MCF 10A (cell line): ENCODE measurements around the gene L2HGDH. TPM values are rescaled to one million over a fixed set of nuclear protein-coding genes. Genes with fewer than 3 reads are reported as not detected.

ENCODE experiments used
- BruUV-seq: library from RNA; stranded (reverse); fragments of 400-500 nt; replicated peaks from 2 replicates; lab custom pipeline; 2021; lab: Mats Ljungman, UMichigan
- CTCF ChIA-PET: fragments of 300-600 bp; sonication (Branson Sonifier 250); formaldehyde crosslinking; extraction: SDS; loops from one replicate; lab custom pipeline; 2021; ENCODE audit warnings: antibody characterized with exemption, inconsistent platforms; lab: Yijun Ruan, JAX
- POLR2A ChIA-PET: fragments of 300-600, 350-650 bp; sonication (Branson Sonifier 250); formaldehyde crosslinking; extraction: SDS; loops from one replicate; lab custom pipeline; 2020; ENCODE audit warnings: antibody characterized with exemption, inconsistent platforms; lab: Yijun Ruan, JAX
- DNase-seq: peaks from one replicate; pipeline ENCODE4 v3.0.0-alpha.2; 2018; ENCODE audit not compliant: unreplicated experiment
- H3K27ac Mint-ChIP-seq: one replicate; pipeline ENCODE4 v1.8.0; 2022; ENCODE audit warnings: mild to moderate bottlenecking, low read depth, mixed read lengths; ENCODE audit not compliant: unreplicated experiment
- H3K27me3 Mint-ChIP-seq: one replicate; pipeline ENCODE4 v1.8.0; 2022; ENCODE audit warnings: mixed read lengths; ENCODE audit not compliant: insufficient read depth, unreplicated experiment
- H3K36me3 Mint-ChIP-seq: one replicate; pipeline ENCODE4 v1.8.0; 2022; ENCODE audit warnings: mild to moderate bottlenecking, moderate library complexity, mixed read lengths; ENCODE audit not compliant: insufficient read depth, unreplicated experiment
- H3K4me1 Mint-ChIP-seq: one replicate; pipeline ENCODE4 v1.8.0; 2022; ENCODE audit warnings: mixed read lengths; ENCODE audit not compliant: insufficient read depth, unreplicated experiment
- H3K4me3 Mint-ChIP-seq: one replicate; pipeline ENCODE4 v1.8.0; 2022; ENCODE audit warnings: mild to moderate bottlenecking, moderate library complexity, mixed read lengths; ENCODE audit not compliant: unreplicated experiment
- H3K9me3 Mint-ChIP-seq: one replicate; pipeline ENCODE4 v1.8.0; 2022; ENCODE audit warnings: mixed read lengths; ENCODE audit not compliant: unreplicated experiment
- intact Hi-C: fragments of 100-400 bp; cut with micrococcal nuclease; formaldehyde crosslinking; loops from 2 replicates; pipeline ENCODE4 v1.14.1; 2022
- total RNA-seq: library from RNA; stranded (reverse); gene quantifications from 2 replicates; pipeline ENCODE4 v1.2.3, GENCODE V29; 2022
- TF ChIP-seq, protein P1 (sequence below): fragments of 200-600 bp; IDR thresholded peaks from one replicate; pipeline ENCODE4 v1.8.0; 2022; ENCODE audit warnings: antibody characterized with exemption, mild to moderate bottlenecking; ENCODE audit not compliant: unreplicated experiment

The L2HGDH gene
- total RNA-seq, 1 experiment from 2014 or later: 7.9 TPM

GRCh38 chr14:50333014-50333509 is 21.0 kb upstream of the L2HGDH start:
- ChIA-PET CTCF (interaction anchor here (0.5 to 6.2 kb wide), 5 partner anchors 13 to 155 kb away, joined by 3 to 62 read pairs (median 3); no protein-coding TSS in a partner anchor), POLR2A (interaction anchor here (0.6 to 1.8 kb wide), 7 partner anchors 10 to 92 kb away, joined by 3 to 7 read pairs (median 4); no protein-coding TSS in a partner anchor)
- Mint-ChIP-seq H3K36me3 (peaks cover 37% of the 10 kb centered on the region), H3K27me3 (no peaks in the 10 kb centered on the region), H3K27ac (peak overlapping the region; percentile 39), H3K9me3 (no peaks in the 10 kb centered on the region), H3K4me3 (no peak overlapping the region), H3K4me1 (peaks cover 8% of the 10 kb centered on the region)
- TF ChIP-seq, protein P1, sequence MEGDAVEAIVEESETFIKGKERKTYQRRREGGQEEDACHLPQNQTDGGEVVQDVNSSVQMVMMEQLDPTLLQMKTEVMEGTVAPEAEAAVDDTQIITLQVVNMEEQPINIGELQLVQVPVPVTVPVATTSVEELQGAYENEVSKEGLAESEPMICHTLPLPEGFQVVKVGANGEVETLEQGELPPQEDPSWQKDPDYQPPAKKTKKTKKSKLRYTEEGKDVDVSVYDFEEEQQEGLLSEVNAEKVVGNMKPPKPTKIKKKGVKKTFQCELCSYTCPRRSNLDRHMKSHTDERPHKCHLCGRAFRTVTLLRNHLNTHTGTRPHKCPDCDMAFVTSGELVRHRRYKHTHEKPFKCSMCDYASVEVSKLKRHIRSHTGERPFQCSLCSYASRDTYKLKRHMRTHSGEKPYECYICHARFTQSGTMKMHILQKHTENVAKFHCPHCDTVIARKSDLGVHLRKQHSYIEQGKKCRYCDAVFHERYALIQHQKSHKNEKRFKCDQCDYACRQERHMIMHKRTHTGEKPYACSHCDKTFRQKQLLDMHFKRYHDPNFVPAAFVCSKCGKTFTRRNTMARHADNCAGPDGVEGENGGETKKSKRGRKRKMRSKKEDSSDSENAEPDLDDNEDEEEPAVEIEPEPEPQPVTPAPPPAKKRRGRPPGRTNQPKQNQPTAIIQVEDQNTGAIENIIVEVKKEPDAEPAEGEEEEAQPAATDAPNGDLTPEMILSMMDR: no peak
- peak; percentile 73 for DNase-seq
- BruUV-seq: no TSS peak
- intact Hi-C loops: no loop called here

DNA sequence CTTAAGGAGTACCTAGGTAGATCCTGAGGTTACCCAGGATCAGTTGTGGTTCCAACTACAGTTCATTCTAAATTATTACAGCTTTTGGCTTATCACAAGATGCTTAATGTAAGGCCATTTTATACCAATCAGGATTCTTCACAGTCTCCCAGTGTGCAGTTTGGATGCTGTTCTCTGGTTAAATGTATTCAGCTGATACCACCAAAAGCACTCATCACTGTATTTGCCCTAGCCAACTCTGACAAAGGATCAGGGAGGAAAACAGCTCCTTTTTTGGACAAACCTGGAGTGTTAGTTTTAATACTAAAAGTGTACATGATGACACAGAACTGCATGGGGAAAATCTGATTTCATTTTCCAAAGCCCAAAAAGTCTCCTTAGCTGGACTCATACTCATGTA is 19.6 kb upstream of the L2HGDH start:
- ChIA-PET POLR2A (interaction anchor here (0.9 to 1.3 kb wide), 2 partner anchors 10 to 16 kb away, joined by 3 read pairs; no protein-coding TSS in a partner anchor), CTCF (interaction anchor here (0.7 to 6.2 kb wide), 5 partner anchors 12 to 868 kb away, joined by 3 to 62 read pairs (median 4); partner anchors contain the start of gene MAP4K5)
- Mint-ChIP-seq H3K36me3 (peaks cover 42% of the 10 kb centered on the region), H3K4me1 (peaks cover 8% of the 10 kb centered on the region), H3K4me3 (no peak overlapping the region), H3K9me3 (no peaks in the 10 kb centered on the region), H3K27me3 (no peaks in the 10 kb centered on the region), H3K27ac (no peak overlapping the region)
- intact Hi-C loops: no loop called here
- TF ChIP-seq, protein P1: no peak
- no peak for DNase-seq
- no TSS peak for BruUV-seq

DNA sequence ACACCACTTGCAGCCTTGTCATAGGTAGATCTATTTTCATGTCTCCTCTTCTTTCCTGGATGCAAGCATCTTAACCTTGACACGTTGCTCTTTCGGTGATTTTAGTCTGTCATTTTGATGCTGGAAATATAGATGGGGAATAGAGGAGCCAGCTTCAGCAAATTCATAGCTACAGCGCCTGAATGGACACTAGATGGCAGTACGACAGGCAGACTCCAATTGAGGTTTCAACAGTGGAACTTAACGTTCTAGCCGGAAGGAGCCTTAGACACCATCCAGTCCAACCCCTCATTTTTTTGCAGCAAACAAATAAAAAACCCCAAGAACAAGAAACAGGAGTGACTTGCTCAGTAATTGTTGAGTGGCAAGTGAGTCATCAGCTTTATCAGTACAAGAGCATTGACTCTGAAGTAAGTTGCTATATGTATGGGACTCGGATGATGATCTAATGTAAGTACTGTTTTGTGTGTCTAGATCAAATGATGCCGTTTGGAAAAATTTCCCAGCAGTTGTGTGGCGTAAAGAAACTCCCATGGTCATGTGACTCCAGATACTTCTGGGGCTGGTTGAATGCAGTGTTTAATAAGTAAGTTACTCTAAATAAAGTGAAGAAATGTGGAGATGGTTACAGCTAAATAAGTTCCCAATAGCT is 9.1 kb upstream of the L2HGDH start:
- TF ChIP-seq, protein P1: peak; percentile 61
- H3K27me3 Mint-ChIP-seq: no peaks in the 10 kb centered on the region
- no peaks in the 10 kb centered on the region for H3K4me1 Mint-ChIP-seq
- ChIA-PET POLR2A (interaction anchor here (0.7 to 5.1 kb wide), 25 partner anchors 8 to 687 kb away, joined by 3 to 47 read pairs (median 4); partner anchors contain the start of genes ATL1, CDKL1, DMAC2L and L2HGDH), CTCF (interaction anchor here (0.5 to 6.1 kb wide), 38 partner anchors 9 to 687 kb away, joined by 3 to 62 read pairs (median 4); partner anchors contain the start of genes CDKL1, DMAC2L, L2HGDH and MAP4K5)
- BruUV-seq: no TSS peak
- H3K4me3 Mint-ChIP-seq: no peak overlapping the region
- H3K27ac Mint-ChIP-seq: no peak overlapping the region
- no peaks in the 10 kb centered on the region for H3K9me3 Mint-ChIP-seq
- H3K36me3 Mint-ChIP-seq: peaks cover 44% of the 10 kb centered on the region
- DNase-seq: peak; percentile 89
- intact Hi-C loops: loop anchor here (1.0 kb wide), 3 partner anchors 75 to 211 kb away; partner anchors contain the start of genes CDKL1 and MAP4K5

DNA sequence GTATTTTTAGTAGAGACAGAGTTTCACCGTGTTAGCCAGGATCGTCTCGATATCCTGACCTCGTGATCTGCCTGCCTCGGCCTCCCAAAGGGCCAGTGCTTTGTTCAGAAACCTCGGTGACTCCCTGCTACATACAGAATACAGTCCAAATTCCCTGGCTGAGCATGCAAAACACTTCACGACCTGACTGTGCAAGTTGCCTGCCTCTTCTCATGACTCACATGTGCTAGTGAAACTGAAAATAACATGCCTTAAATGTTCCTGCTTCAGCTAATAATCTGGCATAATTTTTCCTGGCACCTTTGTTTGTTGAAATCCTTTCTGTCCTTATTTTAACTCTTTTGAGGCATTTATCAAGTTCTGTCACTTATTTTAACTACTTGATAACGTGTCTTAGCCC is 8.3 kb upstream of the L2HGDH start:
- TF ChIP-seq, protein P1: no peak
- Mint-ChIP-seq H3K4me3 (no peak overlapping the region), H3K4me1 (no peaks in the 10 kb centered on the region), H3K9me3 (no peaks in the 10 kb centered on the region), H3K27me3 (no peaks in the 10 kb centered on the region), H3K27ac (no peak overlapping the region), H3K36me3 (peaks cover 40% of the 10 kb centered on the region)
- BruUV-seq: no TSS peak
- ChIA-PET CTCF (interaction anchor here (0.5 to 6.1 kb wide), 30 partner anchors 9 to 482 kb away, joined by 3 to 62 read pairs (median 4); partner anchors contain the start of genes CDKL1, DMAC2L, L2HGDH and MAP4K5), POLR2A (interaction anchor here (1.0 to 5.1 kb wide), 23 partner anchors 9 to 686 kb away, joined by 3 to 47 read pairs (median 4); partner anchors contain the start of genes ATL1, CDKL1, DMAC2L and L2HGDH)
- DNase-seq: no peak
- intact Hi-C loops: no loop called here
